ENCODE measurements around the gene TPD52L2. TPM values are rescaled to one million over a fixed set of nuclear protein-coding genes. Genes with fewer than 3 reads are reported as not detected.

TPD52L2 gene
- total RNA-seq, 4 donors from 2014 or later: 85.9 to 101 (median 94.7) TPM

DNA sequence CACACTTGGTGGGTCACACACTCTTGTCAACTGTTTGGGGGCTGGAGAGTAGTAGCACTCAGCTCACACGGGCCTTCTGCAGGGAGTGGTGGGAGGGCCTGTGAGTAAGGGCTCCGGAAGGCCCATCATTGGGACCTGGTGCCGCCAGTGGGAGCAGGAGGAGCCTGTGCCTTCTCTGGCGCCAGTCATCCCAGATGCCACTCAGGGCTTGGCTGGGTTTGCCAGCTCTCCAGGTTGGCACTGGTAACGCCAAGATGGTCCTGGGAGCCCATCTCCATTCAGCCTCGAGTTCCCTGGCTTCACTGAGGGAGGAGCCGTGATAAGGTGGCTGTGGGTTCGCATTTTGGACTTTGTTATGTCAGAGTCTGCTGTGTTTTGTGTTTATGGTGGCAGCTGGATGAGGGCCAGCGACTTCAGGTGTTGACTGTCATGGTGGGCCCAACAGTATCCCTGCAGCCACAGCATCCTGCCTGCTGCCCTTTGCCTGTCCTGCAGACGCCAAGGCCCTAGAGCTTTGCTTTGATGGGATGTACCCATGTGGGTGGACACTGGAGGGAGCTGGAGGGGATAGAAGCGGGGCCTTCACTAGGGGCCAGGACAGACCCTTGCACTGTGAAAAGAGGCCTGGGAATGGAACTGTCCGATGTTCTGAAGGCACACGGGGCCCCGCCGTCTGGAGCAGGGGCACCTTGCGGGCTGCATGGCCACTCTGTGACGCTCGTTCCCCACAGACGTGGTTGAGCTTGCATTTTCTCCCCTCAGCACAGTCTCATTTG, 16.6 kb downstream of the TPD52L2 start:
- DNase-seq (ENCODE audit: low spot score in 2 of 2): no peak
- WGBS, 2 donors: 86 to 88% methylated on average over 17 to 19 of the region's 19 CpGs
- intact Hi-C loops (cut with DNase I; ENCODE audit: low total_unique reads): no loop called here
- no peak overlapping the region for H3K4me3 ChIP-seq (ENCODE audit: low read depth, poor library complexity, severe bottlenecking)
- TF ChIP-seq, protein P1, sequence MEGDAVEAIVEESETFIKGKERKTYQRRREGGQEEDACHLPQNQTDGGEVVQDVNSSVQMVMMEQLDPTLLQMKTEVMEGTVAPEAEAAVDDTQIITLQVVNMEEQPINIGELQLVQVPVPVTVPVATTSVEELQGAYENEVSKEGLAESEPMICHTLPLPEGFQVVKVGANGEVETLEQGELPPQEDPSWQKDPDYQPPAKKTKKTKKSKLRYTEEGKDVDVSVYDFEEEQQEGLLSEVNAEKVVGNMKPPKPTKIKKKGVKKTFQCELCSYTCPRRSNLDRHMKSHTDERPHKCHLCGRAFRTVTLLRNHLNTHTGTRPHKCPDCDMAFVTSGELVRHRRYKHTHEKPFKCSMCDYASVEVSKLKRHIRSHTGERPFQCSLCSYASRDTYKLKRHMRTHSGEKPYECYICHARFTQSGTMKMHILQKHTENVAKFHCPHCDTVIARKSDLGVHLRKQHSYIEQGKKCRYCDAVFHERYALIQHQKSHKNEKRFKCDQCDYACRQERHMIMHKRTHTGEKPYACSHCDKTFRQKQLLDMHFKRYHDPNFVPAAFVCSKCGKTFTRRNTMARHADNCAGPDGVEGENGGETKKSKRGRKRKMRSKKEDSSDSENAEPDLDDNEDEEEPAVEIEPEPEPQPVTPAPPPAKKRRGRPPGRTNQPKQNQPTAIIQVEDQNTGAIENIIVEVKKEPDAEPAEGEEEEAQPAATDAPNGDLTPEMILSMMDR (IDR thresholded peaks at IDR 0.05): no peak
- no peak for TF ChIP-seq POLR2A (IDR thresholded peaks at IDR 0.05)

GRCh38 chr20:63882257-63883200, 17.5 kb downstream of the TPD52L2 start:
- WGBS, 2 donors: 84 to 88% methylated on average over 27 to 28 of the region's 28 CpGs
- TF ChIP-seq, protein P1 (IDR thresholded peaks at IDR 0.05): no peak
- no peak for TF ChIP-seq POLR2A (IDR thresholded peaks at IDR 0.05)
- intact Hi-C loops (cut with DNase I; ENCODE audit: low total_unique reads): no loop called here
- no peak overlapping the region for H3K4me3 ChIP-seq (ENCODE audit: low read depth, poor library complexity, severe bottlenecking)
- DNase-seq (ENCODE audit: low spot score in 2 of 2): no peak

GRCh38 chr20:63883201-63883593, 18.1 kb downstream of the TPD52L2 start:
- WGBS, 2 donors: 90 to 96% methylated on average over 4 to 6 of the region's 6 CpGs
- intact Hi-C loops (cut with DNase I; ENCODE audit: low total_unique reads): no loop called here
- no peak for DNase-seq (ENCODE audit: low spot score in 2 of 2)
- no peak for TF ChIP-seq POLR2A (IDR thresholded peaks at IDR 0.05)
- H3K4me3 ChIP-seq (ENCODE audit: low read depth, poor library complexity, severe bottlenecking): no peak overlapping the region

GRCh38 chr20:63884506-63885263, 19.6 kb downstream of the TPD52L2 start:
- H3K4me3 ChIP-seq (ENCODE audit: low read depth, poor library complexity, severe bottlenecking): no peak overlapping the region
- no peak for DNase-seq (ENCODE audit: low spot score in 2 of 2)
- TF ChIP-seq, protein P1 (IDR thresholded peaks at IDR 0.05): no peak
- TF ChIP-seq POLR2A (IDR thresholded peaks at IDR 0.05): no peak
- WGBS, 2 donors: 62 to 64% methylated on average over 21 of the region's 21 CpGs
- intact Hi-C loops (cut with DNase I; ENCODE audit: low total_unique reads): no loop called here

- no peak for DNase-seq (ENCODE audit: low spot score in 2 of 2)
- intact Hi-C loops (cut with DNase I; ENCODE audit: low total_unique reads): no loop called here
- TF ChIP-seq POLR2A (IDR thresholded peaks at IDR 0.05): no peak
- TF ChIP-seq, protein P1 (IDR thresholded peaks at IDR 0.05): no peak
- WGBS, 2 donors: 65 to 80% methylated on average over 23 to 25 of the region's 27 CpGs
- no peak overlapping the region for H3K4me3 ChIP-seq (ENCODE audit: low read depth, poor library complexity, severe bottlenecking)
These were observed 20.4 kb downstream of the TPD52L2 start for GRCh38 chr20:63885264-63886053.
